Type B pancreatic cell (in vitro differentiated cells): Measurements from ENCODE around the gene MMP13. TPM values are rescaled to one million over a fixed set of nuclear protein-coding genes. Genes with fewer than 3 reads are reported as not detected.
"Not testable (repeated sequence)": the region's sequence is repeated elsewhere in the genome, so short reads cannot be mapped to it uniquely, and the experiment has no call there.

Source experiments
- DNase-seq: peaks from one replicate; pipeline ENCODE4 v3.0.0; 2021; ENCODE audit warnings: mixed read lengths; ENCODE audit not compliant: unreplicated experiment; ENCODE audit errors: extremely low spot score
- H3K27ac Mint-ChIP-seq: 2 replicates; pipeline ENCODE4 v1.8.0; 2021; ENCODE audit warnings: mild to moderate bottlenecking, mixed read lengths
- H3K27me3 Mint-ChIP-seq: 2 replicates; pipeline ENCODE4 v1.8.0; 2021; ENCODE audit warnings: mixed read lengths
- H3K36me3 Mint-ChIP-seq: 2 replicates; pipeline ENCODE4 v1.8.0; 2021; ENCODE audit warnings: mixed read lengths
- H3K4me1 Mint-ChIP-seq: one replicate; pipeline ENCODE4 v1.8.0; 2021; ENCODE audit warnings: mixed read lengths; ENCODE audit not compliant: unreplicated experiment
- H3K4me3 Mint-ChIP-seq: 2 replicates; pipeline ENCODE4 v1.8.0; 2021; ENCODE audit warnings: mild to moderate bottlenecking, mixed read lengths
- H3K9me3 Mint-ChIP-seq: 2 replicates; pipeline ENCODE4 v1.8.0; 2021; ENCODE audit warnings: mixed read lengths
- long read RNA-seq: library from polyadenylated mRNA; unstranded; transcript quantifications from one replicate; pipeline ENCODE4 v2.0.0, GENCODE V29; 2020
- total RNA-seq: library from RNA; stranded (reverse); gene quantifications from 2 replicates; pipeline ENCODE4 v1.2.1, GENCODE V29; 2021; ENCODE audit warnings: low replicate concordance
- TF ChIP-seq, protein P1 (sequence below): fragments of 200-600 bp; sonication (generic); conservative IDR thresholded peaks from 2 replicates; pipeline ENCODE4 v1.5.0; 2021; ENCODE audit warnings: antibody characterized with exemption, mild to moderate bottlenecking

Gene MMP13
- total RNA-seq, result not detected in 2 replicates
- long read RNA-seq, result 0 reads

- H3K27ac Mint-ChIP-seq, result no peak within 1 kb of the TSS
- no peaks in the 10 kb centered on the region for H3K36me3 Mint-ChIP-seq
- no peak within 1 kb of the TSS for H3K4me3 Mint-ChIP-seq
- H3K9me3 Mint-ChIP-seq, result no peaks in the 10 kb centered on the region
- no peaks in the 10 kb centered on the region for H3K27me3 Mint-ChIP-seq
- TF ChIP-seq, protein P1, sequence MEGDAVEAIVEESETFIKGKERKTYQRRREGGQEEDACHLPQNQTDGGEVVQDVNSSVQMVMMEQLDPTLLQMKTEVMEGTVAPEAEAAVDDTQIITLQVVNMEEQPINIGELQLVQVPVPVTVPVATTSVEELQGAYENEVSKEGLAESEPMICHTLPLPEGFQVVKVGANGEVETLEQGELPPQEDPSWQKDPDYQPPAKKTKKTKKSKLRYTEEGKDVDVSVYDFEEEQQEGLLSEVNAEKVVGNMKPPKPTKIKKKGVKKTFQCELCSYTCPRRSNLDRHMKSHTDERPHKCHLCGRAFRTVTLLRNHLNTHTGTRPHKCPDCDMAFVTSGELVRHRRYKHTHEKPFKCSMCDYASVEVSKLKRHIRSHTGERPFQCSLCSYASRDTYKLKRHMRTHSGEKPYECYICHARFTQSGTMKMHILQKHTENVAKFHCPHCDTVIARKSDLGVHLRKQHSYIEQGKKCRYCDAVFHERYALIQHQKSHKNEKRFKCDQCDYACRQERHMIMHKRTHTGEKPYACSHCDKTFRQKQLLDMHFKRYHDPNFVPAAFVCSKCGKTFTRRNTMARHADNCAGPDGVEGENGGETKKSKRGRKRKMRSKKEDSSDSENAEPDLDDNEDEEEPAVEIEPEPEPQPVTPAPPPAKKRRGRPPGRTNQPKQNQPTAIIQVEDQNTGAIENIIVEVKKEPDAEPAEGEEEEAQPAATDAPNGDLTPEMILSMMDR, result no peak
- no peak for DNase-seq
- H3K4me1 Mint-ChIP-seq, result no peaks in the 10 kb centered on the region
Observed at GRCh38 chr11:102955624-102956023, at the start of gene MMP13. MMP13 (minus strand) TSS chr11:102955732; CDS start chr11:102955705, 27 bp downstream.

DNA sequence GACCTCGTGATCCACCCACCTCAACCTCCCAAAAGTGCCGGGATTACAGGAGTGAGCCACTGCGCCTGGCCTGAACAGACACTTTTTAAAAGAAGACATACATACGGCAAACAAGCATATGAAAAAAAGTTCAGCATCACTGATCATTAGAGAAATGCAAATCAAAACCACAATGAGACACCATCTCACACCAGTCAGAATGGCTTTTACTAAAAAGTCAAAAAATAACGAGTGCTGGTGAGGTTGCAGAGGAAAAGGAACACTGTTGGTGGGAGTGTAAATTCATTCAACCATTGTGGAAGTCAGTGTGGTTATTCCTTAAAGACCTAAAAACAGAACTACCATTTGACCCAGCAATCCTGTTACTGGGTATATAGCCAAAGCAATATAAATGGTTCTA lies 48.7 kb upstream of the MMP13 start:
- not testable (repeated sequence) for H3K27ac Mint-ChIP-seq, H3K4me3 Mint-ChIP-seq, H3K36me3 Mint-ChIP-seq, H3K9me3 Mint-ChIP-seq, H3K27me3 Mint-ChIP-seq, DNase-seq, H3K4me1 Mint-ChIP-seq

- Mint-ChIP-seq H3K36me3 (no peaks in the 10 kb centered on the region), H3K27me3 (peaks cover 3% of the 10 kb centered on the region), H3K9me3 (no peaks in the 10 kb centered on the region), H3K27ac (no peak overlapping the region), H3K4me1 (no peaks in the 10 kb centered on the region), H3K4me3 (no peak overlapping the region)
- TF ChIP-seq, protein P1, result no peak
- no peak for DNase-seq
Observed at GRCh38 chr11:102994105-102994504, 38.6 kb upstream of the MMP13 start.

DNA sequence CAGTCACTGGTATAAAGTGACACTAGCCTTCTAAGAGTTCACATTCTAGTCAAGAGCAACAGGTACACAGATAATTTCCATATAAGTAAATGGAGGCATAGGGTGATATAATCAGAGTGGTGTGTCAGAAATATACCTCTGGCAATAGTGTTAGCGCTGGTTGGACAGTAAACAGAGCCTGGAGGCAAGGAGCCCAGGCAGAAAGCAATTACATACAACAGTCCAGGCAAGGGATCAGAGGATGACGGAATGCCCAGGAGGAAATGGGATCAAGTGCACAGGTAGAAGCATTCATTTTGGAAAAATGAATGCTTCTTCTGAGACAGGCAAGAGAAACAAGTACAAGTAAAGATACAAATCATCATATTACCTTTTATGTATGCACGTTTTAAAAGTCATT lies 36.2 kb upstream of the MMP13 start:
- DNase-seq, result no peak
- no peaks in the 10 kb centered on the region for H3K9me3 Mint-ChIP-seq
- H3K4me3 Mint-ChIP-seq, result no peak overlapping the region
- peaks cover 3% of the 10 kb centered on the region for H3K27me3 Mint-ChIP-seq
- H3K4me1 Mint-ChIP-seq, result no peaks in the 10 kb centered on the region
- H3K27ac Mint-ChIP-seq, result no peak overlapping the region
- TF ChIP-seq, protein P1, result no peak
- H3K36me3 Mint-ChIP-seq, result no peaks in the 10 kb centered on the region

- no peaks in the 10 kb centered on the region for H3K9me3 Mint-ChIP-seq
- no peaks in the 10 kb centered on the region for H3K4me1 Mint-ChIP-seq
- H3K36me3 Mint-ChIP-seq, result no peaks in the 10 kb centered on the region
- no peak overlapping the region for H3K4me3 Mint-ChIP-seq
- TF ChIP-seq, protein P1, result no peak
- H3K27ac Mint-ChIP-seq, result no peak overlapping the region
- peaks cover 3% of the 10 kb centered on the region for H3K27me3 Mint-ChIP-seq
- no peak for DNase-seq
Observed at GRCh38 chr11:102990145-102990544, 34.6 kb upstream of the MMP13 start.

DNA sequence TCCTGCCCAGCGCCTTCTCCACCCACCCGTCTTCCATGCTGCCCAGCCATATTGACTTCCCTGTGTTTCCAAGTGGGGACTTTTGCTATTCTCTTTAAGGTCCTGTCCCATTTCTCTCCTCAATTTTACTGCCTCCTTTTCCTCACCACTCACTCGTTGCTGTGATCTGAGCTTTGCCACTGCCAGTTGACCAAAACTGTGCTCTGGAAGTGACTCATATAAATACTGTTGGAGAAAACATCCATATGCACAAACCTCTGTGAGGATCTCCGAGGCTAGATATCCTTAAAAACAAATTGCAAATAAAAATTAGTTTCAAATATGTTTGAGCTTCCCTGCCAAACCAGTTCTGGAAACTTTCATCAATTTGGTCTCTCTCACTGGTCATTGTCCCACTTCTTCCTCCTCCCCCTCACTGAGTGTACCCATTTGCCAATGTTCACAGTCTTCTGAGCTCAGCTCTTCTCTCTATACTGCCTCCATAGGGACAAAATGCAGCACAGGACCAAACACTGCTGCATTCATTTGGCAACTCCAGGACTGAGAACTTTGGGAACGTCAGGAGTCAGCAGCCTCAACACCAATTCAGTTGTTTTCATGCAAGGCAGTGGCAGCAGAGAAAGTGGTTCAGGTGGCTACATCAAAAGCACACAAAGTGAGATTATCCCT lies 34.0 kb upstream of the MMP13 start:
- Mint-ChIP-seq H3K36me3 (no peaks in the 10 kb centered on the region), H3K27me3 (peaks cover 3% of the 10 kb centered on the region), H3K4me1 (no peaks in the 10 kb centered on the region), H3K4me3 (no peak overlapping the region), H3K9me3 (no peaks in the 10 kb centered on the region), H3K27ac (no peak overlapping the region)
- DNase-seq, result no peak
- TF ChIP-seq, protein P1, result no peak
